Embryonic facial prominence (tissue), 1 donor: Measurements from ENCODE around the gene ST3GAL6.

ENCODE experiments used
- DNase-seq: peaks from one replicate; pipeline ENCODE4 v3.0.0-alpha.2; 2016; ENCODE audit errors: extremely low spot score

The ST3GAL6 gene, protein sequence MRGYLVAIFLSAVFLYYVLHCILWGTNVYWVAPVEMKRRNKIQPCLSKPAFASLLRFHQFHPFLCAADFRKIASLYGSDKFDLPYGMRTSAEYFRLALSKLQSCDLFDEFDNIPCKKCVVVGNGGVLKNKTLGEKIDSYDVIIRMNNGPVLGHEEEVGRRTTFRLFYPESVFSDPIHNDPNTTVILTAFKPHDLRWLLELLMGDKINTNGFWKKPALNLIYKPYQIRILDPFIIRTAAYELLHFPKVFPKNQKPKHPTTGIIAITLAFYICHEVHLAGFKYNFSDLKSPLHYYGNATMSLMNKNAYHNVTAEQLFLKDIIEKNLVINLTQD

DNA sequence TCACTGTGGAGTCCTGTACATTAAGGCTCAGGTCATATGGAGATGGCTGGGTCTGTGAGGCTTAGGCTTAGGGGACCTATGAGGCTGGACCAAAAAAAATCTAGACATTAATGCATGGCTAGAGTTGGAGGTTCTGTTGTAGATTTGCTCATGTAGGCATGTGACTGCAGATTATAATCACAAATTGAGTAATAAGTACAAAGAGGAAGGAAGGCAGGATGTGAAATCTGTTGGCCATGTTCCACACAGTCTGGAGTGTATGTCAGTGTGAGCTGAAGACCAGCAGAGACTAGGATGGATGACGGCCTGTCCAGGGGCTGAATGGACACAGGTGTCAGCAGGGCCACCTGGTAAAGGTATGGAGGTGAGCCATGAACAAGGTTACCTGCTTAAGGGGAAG is at the start of gene ST3GAL6:
Gene ST3GAL6 (plus strand): TSS at position 265 of the 400 bp plus-strand sequence. CDS start 5,101 bp downstream, outside the sequence.
- DNase-seq: no peak

DNA sequence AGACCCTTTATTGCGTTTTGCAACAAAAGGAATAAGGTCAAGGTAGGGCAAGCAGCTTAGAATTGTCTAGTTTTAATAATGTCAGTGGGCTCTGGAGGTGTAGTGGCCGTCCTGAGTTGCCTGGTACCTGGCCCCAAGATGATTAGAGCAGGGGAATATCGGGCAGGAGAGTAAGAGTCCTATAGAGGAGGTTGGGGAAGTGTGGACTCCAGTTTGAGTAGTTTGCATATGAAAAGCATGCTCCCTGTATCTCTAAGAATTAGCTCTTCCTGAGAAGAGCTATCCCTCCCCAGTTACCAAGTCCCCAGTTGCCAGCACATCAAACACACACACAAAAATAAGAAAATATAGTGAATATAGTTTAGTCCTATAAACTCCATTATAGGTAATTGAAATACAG is 49.2 kb upstream of the ST3GAL6 start:
- DNase-seq: no peak

DNA sequence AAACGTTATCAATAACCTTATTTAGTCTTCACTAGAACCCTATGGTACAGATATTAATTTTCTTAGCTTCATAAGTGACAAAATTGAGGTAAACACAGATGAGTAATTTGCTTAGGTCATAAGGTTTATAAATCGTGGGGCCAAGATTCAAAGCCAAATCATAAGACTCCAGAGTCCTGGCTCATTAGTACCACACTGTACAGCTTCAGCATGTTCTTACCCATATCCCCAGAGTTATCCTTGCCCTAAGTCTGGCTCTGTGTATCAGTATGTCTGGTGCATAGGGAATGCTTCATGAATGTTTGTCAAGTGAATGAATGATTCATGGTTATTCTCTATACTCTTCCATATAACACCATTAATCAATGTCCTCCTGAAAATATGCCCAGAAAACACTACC is 45.6 kb upstream of the ST3GAL6 start:
- no peak for DNase-seq

DNA sequence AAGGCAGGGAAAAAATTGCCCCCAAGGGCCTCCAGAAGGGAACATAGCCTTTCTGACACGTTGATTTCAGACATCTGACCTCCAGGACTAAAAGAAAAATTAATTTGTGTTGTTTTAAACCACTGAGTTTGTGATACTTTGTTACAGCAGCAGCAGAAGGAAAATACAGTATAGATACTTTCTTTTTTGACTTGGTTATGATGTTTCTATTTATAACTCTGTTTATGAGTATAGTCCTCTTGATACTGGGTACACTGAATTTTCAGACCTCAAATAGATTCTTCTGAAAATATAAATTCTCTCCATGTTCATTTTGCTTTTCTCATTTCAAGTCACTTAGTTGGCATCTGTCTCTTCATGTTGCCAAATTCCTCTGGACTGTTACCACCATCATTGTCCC is 44.4 kb upstream of the ST3GAL6 start:
- DNase-seq: no peak

DNA sequence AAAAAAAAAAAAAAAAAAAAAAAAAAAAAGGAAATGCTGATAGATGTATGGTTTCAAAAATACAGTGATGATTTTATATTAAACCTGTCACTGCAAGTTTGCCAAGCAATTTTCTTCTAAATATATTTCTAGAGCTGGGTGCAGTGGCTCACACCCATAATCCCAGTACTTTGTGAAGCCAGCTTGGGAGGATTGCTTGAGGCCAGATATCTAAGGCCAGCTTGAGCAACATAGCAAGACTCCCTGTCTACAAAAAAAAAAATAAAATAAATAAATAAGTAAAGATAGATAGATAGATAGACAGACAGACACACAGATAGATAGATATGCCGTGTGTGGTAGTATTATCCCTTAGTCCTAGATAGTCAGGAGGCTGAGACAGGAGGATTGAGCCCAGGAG is 41.4 kb upstream of the ST3GAL6 start:
- no peak for DNase-seq

DNA sequence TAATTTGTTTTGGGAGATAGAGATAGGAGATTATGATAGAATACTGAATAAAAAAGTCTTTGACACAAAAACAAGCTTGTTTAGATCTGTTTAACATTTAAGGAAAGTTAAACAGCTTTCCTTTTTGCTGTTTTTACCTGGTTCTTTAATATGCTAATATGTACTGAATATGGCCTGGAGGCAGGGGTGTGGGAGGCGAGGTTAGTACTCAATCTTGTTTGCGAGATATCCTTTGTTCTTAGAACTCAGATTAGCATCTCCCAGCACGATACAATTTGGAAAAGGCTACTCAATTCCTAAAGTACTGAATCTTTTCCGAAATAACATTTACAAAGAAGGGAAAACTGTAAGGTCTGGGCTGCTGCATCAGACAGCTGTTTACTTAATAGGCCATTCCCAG is 40.8 kb upstream of the ST3GAL6 start:
- DNase-seq: no peak

DNA sequence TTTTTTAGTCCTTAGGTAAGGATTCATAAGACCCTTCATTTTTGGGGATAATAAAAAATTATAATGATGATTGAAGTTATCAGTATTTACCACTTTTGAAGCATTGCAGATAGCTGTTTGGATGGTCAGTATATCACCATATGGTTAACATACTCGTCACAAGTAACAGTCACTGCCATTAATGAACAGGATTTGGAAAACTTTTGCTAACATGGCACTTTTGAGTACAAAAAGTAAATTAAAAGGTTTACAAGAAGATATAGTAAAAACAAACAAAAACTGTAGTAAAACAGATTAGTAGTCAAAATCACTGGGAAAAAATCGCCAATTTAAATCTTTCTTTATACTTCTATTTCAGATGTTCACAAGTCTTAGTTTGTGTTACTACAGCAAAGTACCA is 37.8 kb upstream of the ST3GAL6 start:
- DNase-seq: no peak

DNA sequence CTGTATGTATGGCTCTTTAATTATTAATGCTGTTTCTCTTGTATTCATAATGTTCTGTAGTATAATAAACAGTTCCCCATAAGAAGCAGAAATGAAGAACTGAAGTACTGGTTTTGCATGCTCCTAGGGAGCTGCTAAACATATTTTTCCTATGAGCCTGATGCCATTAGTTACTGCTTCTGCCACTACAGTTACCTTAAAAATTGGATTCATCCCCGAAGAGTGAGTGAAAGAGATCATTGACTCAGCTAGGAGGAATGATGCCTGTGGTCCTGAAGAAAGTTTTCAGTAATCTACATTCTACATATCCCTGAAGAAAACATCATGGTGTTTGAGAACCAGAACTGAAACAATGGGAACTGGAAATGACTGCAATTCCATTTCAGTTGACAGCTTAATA is 37.1 kb upstream of the ST3GAL6 start:
- DNase-seq: no peak

DNA sequence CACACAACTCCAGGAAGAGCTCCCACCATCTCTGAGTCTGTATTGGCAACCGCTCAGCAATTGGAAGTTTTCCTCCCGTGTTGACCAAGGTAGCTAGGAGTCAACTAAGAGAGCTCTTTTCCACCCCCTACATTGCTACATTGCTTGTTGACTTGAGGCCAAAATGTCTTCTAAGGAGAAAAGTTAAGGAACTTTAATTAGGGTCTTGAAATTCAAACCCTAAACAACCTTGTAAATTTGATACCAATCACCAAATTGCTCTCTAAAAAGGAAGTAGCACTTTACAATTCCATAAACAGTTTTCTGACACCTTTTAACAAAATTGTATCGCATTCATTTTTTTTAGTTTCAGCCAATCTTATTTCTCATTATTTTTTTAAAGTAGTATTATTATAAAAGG is 35.5 kb upstream of the ST3GAL6 start:
- no peak for DNase-seq

DNA sequence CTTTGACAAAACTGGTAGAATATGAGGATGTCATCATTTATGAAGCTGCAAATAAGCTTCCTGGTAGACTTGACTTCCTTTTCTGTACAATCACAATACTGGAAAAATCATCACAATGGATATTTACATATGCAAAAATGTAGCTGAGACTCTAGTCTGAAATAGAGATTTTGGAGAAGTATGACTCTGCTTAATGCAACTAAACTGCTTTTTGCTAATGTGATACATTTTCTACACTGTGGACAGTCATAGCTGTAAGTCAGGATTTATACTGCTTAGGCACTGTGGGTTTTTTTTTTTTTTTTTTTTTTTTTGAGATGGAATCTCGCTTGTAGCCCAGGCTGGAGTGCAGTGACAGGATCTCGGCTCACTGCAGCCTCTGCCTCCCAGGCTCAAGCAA is 34.5 kb upstream of the ST3GAL6 start:
- no peak for DNase-seq

DNA sequence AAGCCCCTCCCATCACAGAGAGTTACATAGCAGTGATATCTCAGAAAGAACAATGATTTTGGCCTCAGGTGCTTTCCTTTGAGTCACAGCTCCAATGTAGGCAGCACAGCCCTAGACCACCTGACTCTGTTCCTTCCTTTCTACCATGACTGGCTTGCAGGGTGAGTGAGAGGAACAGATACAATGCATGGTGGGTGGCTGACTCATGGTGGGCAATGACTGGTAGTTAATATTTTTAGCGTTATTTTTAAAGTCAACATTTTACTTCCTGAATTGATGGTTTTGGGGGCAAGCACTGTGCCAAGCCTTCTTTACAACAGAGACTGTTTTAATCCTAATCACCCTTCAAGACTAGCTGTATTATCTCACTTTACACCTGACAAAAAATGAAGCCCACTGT is 32.8 kb upstream of the ST3GAL6 start:
- DNase-seq: no peak

DNA sequence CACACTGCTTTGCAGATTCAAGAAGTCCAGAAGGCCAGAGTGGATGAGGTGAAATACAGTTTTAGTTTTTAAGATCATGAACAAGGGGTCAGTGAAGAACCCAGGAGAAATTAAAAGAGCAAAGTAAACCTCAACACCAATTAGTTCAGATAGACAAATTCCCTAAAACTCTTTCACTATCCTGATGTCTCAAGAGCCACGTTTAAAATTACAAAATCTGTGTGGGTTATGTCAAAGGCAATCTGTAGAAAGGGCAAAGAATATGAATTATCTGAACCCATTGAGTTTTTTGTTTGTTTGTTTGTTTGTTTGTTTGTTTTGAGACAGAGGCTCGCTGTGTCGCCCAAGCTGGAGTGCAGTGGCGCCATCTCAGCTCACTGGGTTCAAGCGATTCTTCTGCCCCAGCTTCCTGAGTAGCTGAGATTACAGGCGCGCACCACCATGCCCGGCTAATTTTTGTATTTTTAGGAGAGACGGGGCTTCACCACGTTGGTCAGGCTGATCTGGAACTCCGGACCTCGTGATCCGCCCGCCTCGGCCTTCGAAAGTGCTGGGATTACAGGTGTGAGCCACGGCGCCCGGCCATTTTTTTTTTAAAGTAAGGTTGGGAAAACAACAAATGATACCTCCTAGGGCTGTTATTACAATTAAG is 32.1 kb upstream of the ST3GAL6 start:
- DNase-seq: no peak

DNA sequence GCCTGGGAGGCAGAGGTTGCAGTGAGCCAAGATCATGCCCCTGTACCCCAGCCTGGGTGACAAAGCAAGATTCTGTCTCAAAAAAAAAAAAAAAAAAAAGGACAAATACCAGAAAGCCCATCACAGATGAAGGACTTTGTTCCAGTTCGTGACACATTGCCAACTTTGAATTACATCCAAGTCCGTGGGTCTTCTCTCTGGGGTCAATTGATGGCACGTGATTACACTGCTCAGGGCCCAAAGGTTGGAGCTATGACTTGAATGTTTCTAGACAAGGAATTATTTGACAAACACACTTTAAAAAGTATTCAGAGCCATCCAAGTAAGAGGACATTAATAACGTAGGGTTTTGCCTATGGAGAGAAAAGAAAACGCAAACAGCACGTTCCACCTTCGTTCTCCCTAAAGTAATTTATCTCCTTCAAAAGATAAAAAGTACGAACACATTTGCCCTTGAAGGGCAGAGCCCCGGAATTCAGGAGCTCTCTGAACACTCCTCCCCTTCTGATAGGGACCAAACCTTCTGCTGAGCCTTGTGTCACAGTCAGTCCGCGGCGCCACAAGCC is 31.3 kb upstream of the ST3GAL6 start:
- DNase-seq: no peak

DNA sequence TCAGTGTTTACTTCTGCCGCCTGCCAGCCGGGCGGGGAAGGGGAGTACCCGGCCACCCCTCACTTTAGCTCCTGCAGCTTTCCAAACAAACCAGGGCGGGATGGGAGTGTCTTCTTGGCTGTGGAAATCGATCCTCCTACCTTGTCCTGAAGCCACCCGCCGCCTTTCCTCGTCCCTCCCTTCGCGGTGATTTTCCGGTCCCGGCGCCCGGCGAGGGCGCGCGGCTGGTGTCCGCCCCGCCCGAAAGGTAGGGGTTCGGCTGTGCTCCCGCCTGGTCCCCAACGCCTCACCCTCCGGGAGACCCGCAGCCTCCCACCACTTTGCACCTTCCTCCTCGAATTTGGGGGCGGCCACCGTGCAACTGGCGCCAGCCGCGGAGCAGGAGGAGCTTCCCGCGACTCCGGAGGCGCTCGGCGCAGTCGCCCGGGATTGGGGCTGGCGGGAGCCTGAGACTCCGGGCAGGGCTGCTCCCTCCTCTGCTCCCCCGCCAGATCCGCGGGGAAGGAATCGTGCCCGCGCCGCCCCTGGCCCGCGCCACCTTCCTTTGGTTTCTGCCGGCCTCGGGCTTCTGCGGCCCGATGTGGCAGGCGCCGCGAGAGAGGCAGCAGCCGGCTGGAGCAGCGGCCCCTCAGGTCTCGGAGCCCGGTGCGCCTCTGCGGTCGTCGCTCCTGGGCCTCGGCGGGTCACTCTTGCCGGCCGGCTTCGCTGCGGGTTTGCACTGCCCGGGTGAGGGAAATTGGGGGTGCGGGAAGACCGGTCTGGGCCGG is 30.7 kb upstream of the ST3GAL6 start:
- no peak for DNase-seq

DNA sequence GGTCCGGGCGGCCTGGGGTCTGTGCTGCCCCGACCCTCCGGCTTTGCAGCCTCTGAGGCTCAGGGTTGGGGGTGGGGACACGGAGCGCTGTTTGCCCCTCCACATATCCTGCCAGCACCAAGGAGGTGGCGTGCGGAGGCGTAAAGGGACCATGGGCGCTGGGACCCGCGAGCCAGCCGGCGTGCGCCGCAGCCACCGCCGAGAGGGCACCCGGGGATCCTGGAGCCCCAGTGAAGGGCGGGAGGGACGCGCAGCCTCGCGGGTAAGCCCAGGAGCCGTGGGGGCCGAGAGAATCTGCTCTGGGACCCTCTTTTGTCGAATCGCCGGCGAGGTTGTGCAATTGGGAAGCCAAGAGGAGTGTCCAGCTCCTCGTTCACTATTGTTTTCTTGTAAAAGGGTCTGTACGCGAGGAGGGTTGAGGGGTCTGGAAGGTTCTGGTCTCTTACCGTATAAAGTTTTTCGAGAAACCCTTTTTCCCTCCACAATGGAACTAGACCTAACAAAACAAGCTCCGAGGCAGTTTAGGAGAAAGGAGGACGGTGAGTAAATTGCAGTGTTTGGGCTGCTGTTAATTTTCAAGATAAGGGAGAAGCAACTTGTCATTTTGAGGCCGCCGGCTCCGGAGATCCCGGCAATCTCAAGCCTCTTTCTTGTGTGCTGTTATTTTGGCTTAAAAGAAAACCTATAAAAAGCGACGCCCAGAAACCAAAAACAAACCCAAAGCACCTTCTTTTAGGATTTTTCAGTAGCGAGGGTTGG is 29.9 kb upstream of the ST3GAL6 start:
- DNase-seq: no peak

DNA sequence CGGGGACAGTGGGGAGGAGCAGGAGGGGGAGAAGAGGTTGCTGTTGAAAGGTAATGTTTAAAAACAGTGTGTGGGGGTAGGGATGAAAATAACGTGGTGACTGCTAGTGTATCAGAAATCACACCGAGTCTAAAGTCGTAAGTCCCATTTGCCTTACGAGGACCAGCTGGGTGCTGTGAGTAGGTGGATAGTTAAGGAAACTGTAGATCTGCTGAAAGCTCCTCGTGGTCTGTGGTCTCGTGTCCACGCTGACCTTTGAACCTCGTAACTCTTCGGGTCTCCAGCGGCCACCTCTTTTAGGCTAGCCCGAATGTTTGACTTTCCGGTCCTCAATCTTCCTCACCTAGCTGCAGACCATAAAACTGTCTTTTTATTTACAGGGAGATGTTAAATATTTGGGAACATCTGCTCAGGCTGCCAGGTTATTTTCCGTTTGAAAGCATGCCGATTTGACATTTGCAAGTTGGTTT is 29.3 kb upstream of the ST3GAL6 start:
- DNase-seq: no peak

DNA sequence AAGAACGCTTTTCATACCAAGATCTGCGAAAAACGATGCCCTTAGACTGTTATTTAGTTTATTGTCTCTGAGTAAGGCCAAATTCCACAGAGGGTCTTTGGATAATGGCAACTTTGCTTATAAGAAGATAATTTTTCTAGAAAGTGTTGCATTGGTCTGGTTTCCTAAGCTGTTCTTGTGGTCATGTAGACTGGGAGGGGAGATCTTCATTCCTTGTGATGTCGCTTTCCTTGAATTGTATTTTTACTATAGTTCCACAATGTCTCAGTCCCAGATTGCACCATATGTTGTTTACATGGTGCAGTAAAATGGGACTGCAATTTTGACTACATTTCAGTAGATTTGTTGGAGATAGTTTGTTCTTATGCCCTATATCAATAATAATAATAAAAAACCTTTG is 28.8 kb upstream of the ST3GAL6 start:
- DNase-seq: no peak

DNA sequence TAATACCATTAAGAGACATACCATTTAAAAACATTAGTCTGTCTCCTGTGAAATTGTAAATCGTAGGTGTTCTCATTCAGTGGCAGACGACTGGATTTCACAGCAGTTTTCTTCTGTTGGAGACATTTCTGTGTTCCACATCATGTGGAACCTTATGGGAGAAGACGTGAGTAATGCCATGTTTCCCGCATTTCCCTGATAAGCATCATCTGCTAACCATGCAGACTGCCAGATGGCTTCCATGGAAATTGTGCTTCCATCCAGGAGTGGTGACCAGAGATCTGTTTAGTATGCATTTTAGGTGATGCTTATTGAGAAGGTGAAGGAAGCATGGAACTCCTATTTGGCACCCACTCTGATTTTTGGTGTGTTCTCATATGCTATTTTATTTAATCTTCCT is 28.4 kb upstream of the ST3GAL6 start:
- DNase-seq: no peak

DNA sequence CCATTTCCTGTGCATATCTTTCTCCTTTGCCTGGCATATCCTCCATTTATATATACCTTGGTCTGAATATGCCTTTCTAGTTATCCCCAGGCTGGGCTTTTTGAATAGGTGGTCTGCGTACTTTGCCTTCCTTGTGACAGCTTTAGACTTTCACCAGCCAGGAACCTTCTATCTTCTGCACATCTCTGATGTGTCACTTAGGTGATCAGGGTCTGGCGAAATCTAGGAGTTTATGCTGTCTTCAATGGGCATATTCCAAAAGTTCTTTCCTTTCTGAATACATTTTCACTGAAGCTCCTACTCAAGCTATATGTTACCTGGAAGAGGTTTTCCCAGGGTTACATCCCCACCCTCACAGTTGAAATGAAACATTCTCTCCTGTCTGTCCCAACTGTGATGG is 27.8 kb upstream of the ST3GAL6 start:
- no peak for DNase-seq

DNA sequence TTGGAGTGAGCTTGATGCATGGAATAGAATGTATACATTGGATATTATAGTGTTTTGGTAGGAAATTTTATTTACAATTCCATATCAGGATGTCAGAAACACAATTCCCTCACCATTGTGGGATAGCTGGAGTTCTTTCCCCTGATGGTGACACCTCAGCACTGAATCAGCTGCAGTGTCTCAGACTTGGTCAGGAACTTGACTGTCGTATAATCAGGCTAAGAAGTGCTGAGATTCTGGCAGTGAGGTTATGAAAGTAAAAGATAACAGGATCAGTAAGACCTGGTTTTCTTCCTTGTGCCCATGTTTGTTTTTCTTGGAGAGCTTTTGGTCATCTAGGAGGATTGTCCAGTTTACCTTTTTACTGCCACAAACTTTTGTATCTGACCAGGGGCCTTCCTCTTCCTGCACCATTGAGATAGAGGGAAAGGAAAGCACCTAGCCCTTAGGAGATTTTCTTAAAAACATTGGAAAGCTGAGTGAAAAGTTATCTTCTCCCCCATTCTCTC is 27.3 kb upstream of the ST3GAL6 start:
- no peak for DNase-seq

DNA sequence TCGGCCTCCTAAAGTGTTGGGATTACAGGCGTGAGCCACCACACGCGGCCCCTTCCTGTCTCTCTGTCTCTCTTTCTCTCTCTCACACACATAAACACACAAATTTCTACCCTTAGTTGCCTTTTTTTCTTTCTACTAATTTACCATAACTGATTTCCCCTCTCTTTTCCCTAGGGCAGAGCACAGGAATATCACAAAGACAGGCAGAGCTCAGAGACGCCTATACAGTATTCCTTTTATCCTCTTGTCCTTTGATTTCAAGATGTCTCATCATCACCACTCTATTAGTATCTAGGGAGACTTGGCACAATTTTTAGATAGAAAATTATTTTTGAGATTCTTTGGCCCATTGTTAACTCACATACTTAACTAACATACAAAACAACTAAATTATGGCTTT is 25.8 kb upstream of the ST3GAL6 start:
- DNase-seq: no peak

DNA sequence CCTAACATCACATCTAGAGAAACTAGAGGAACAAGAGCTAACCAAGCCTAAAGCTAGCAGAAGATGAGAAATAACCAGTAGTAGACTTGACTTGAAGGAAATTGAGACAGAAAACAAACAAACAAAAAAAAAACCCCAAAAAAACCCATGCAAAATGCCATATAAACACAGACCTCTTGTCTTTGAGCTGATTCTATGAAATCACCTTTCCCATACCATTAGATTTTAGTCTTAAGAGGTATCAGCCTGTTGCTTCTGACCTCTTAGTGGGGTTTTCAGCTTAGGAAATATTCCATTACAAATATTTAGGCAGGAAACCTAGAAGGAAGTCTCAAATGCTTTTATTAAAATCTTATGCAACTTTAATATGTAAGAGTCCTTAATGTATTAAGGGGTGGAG is 23.9 kb upstream of the ST3GAL6 start:
- no peak for DNase-seq
